ENCODE results near the gene PIGN. TPM values are rescaled to one million over a fixed set of nuclear protein-coding genes. Genes with fewer than 3 reads are reported as not detected.
"Not testable (repeated sequence)": the region's sequence is repeated elsewhere in the genome, so short reads cannot be mapped to it uniquely, and the experiment has no call there.

Gene PIGN
- total RNA-seq, 1 experiment from 2014 or later, result 22.8 TPM

DNA sequence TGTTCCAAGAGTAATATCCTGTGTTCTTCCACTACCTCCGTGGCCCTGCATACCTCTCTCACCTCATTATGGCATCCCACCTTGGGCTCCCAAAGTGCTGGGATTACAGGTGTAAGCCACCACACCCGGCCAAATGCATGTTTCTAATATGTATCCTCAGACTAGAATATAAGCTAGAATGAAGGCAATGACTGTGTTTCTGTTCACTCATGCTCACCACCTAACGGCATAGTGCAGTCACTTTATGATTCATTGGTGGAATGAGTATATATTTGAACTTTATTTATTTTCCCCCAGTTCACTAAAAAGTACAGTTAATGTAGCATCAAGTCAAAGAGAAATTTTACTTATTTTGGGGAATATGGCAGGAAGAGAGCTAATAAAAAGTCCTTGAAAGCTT, 11.3 kb downstream of the PIGN start:
- Histone ChIP-seq H3K27me3 (replicated peaks; ENCODE audit: control insufficient read depth, insufficient read depth, low read length) (no peaks in the 10 kb centered on the region), H3K4me3 (ENCODE audit: low read depth, low read length) (no peak overlapping the region), H3K4me1 (no peaks in the 10 kb centered on the region), H3K9me3 (no peaks in the 10 kb centered on the region), H3K36me3 (ENCODE audit: control insufficient read depth, insufficient read depth, low read length) (no peaks in the 10 kb centered on the region)
- Mint-ChIP-seq H3K4me3 (ENCODE audit: unreplicated experiment) (no peak overlapping the region), H3K4me1 (ENCODE audit: low read depth, unreplicated experiment) (no peaks in the 10 kb centered on the region), H3K27ac (ENCODE audit: unreplicated experiment) (no peak overlapping the region), H3K36me3 (ENCODE audit: insufficient read depth, unreplicated experiment) (peaks cover 6% of the 10 kb centered on the region), H3K27me3 (ENCODE audit: insufficient read depth, unreplicated experiment) (no peaks in the 10 kb centered on the region), H3K9me3 (ENCODE audit: unreplicated experiment) (no peaks in the 10 kb centered on the region)
- no peak for TF ChIP-seq CTCF (IDR thresholded peaks at IDR 0.05; ENCODE audit: insufficient read depth in 1 of 2, low read depth in 1 of 2, low read length in 1 of 2, severe bottlenecking in 1 of 2, unreplicated experiment in 1 of 2)
- intact Hi-C loops (cut with micrococcal nuclease; ENCODE audit: unreplicated experiment), result no loop called here
- ChIA-PET POLR2A (no interaction called here), CTCF (no interaction called here)
- BruUV-seq (replicated peaks), result no TSS peak
- DNase-seq, result no peak

DNA sequence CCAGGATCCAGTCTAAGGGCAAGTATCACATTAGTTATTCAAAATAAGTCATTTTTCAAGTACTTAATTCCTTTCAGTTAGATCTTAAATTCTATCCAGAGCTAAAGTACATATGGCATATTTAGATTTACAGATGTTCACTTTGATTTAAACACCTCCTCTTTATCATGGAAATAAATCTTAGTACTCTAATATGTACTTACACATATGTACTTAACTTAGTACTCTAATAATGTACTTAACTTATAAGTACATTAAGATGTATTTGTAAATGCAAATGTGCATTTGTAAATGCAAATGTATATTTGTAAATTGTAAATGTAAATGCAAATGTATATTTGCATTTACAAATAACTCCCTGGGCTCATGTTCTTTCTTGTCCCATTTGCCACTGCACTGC, 14.6 kb downstream of the PIGN start:
- H3K4me3 Mint-ChIP-seq (ENCODE audit: unreplicated experiment), result no peak overlapping the region
- Histone ChIP-seq H3K36me3 (ENCODE audit: control insufficient read depth, insufficient read depth, low read length) (no peaks in the 10 kb centered on the region), H3K4me1 (no peaks in the 10 kb centered on the region), H3K4me3 (ENCODE audit: low read depth, low read length) (no peak overlapping the region), H3K27me3 (replicated peaks; ENCODE audit: control insufficient read depth, insufficient read depth, low read length) (no peaks in the 10 kb centered on the region), H3K9me3 (no peaks in the 10 kb centered on the region)
- intact Hi-C loops (cut with micrococcal nuclease; ENCODE audit: unreplicated experiment), result no loop called here
- no peak for TF ChIP-seq CTCF (IDR thresholded peaks at IDR 0.05; ENCODE audit: insufficient read depth in 1 of 2, low read depth in 1 of 2, low read length in 1 of 2, severe bottlenecking in 1 of 2, unreplicated experiment in 1 of 2)
- ChIA-PET CTCF (no interaction called here), POLR2A (no interaction called here)
- H3K27me3 Mint-ChIP-seq (ENCODE audit: insufficient read depth, unreplicated experiment), result no peaks in the 10 kb centered on the region
- H3K27ac Mint-ChIP-seq (ENCODE audit: unreplicated experiment), result no peak overlapping the region
- DNase-seq, result no peak
- H3K4me1 Mint-ChIP-seq (ENCODE audit: low read depth, unreplicated experiment), result no peaks in the 10 kb centered on the region
- no TSS peak for BruUV-seq (replicated peaks)
- no peaks in the 10 kb centered on the region for H3K9me3 Mint-ChIP-seq (ENCODE audit: unreplicated experiment)
- peaks cover 5% of the 10 kb centered on the region for H3K36me3 Mint-ChIP-seq (ENCODE audit: insufficient read depth, unreplicated experiment)

- BruUV-seq (replicated peaks), result no TSS peak
- ChIA-PET POLR2A (no interaction called here), CTCF (no interaction called here)
These were observed 16.0 kb downstream of the PIGN start for GRCh38 chr18:62170857-62171256.

DNA sequence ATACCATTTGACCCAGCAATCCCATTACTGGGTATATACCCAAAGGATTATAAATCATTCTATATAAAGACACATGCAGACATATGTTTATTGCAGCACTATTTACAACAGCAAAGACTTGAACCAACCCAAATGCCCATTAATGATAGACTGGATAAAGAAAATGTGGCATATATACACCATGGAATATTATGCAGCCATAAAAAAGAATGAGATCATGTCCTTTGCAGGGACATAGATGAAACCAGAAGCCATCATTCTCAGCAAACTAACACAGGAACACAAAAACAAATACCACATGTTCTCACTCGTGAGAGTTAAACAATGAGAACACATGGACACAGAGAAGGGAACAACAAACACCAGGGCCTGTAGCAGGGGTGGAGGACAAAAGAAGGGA, 20.3 kb downstream of the PIGN start:
- H3K9me3 ChIP-seq; H3K36me3 ChIP-seq (ENCODE audit: control insufficient read depth, insufficient read depth, low read length); CTCF ChIA-PET; H3K4me3 Mint-ChIP-seq (ENCODE audit: unreplicated experiment); H3K27me3 Mint-ChIP-seq (ENCODE audit: insufficient read depth, unreplicated experiment); intact Hi-C loops (cut with micrococcal nuclease; ENCODE audit: unreplicated experiment); H3K27ac Mint-ChIP-seq (ENCODE audit: unreplicated experiment); DNase-seq; H3K36me3 Mint-ChIP-seq (ENCODE audit: insufficient read depth, unreplicated experiment); POLR2A ChIA-PET; H3K27me3 ChIP-seq (replicated peaks; ENCODE audit: control insufficient read depth, insufficient read depth, low read length); H3K4me1 Mint-ChIP-seq (ENCODE audit: low read depth, unreplicated experiment); BruUV-seq (replicated peaks); H3K4me3 ChIP-seq (ENCODE audit: low read depth, low read length); H3K9me3 Mint-ChIP-seq (ENCODE audit: unreplicated experiment); H3K4me1 ChIP-seq: not testable (repeated sequence)

More at GRCh38 chr18:62170857-62171256, 16.0 kb downstream of the PIGN start:
- TF ChIP-seq CTCF (IDR thresholded peaks at IDR 0.05; ENCODE audit: insufficient read depth in 1 of 2, low read depth in 1 of 2, low read length in 1 of 2, severe bottlenecking in 1 of 2, unreplicated experiment in 1 of 2), result no peak
- H3K27ac Mint-ChIP-seq (ENCODE audit: unreplicated experiment), result no peak overlapping the region
- intact Hi-C loops (cut with micrococcal nuclease; ENCODE audit: unreplicated experiment), result no loop called here
- H3K4me1 ChIP-seq, result no peaks in the 10 kb centered on the region
- no peak overlapping the region for H3K4me3 ChIP-seq (ENCODE audit: low read depth, low read length)
- H3K9me3 ChIP-seq, result no peaks in the 10 kb centered on the region
- no peaks in the 10 kb centered on the region for H3K9me3 Mint-ChIP-seq (ENCODE audit: unreplicated experiment)
- no peak for DNase-seq
- H3K4me3 Mint-ChIP-seq (ENCODE audit: unreplicated experiment), result no peak overlapping the region
- no peaks in the 10 kb centered on the region for H3K36me3 ChIP-seq (ENCODE audit: control insufficient read depth, insufficient read depth, low read length)
- H3K4me1 Mint-ChIP-seq (ENCODE audit: low read depth, unreplicated experiment), result no peaks in the 10 kb centered on the region
- H3K27me3 Mint-ChIP-seq (ENCODE audit: insufficient read depth, unreplicated experiment), result no peaks in the 10 kb centered on the region
- no peaks in the 10 kb centered on the region for H3K27me3 ChIP-seq (replicated peaks; ENCODE audit: control insufficient read depth, insufficient read depth, low read length)
- no peaks in the 10 kb centered on the region for H3K36me3 Mint-ChIP-seq (ENCODE audit: insufficient read depth, unreplicated experiment)
